HL-60 (cell line): Measurements from ENCODE around the gene ZFY.

Experiments
- DNase-seq, 2 experiments: peaks; one replicate each; pipeline ENCODE4 v3.0.0-alpha.2; 2010 to 2020; ENCODE audit warnings: low read depth in 1 of 2, low spot score in 1 of 2
- H3K27ac ChIP-seq: fragments of 250-450 bp; sonication (Bioruptor Pico); replicated peaks from 2 replicates; pipeline ENCODE4 v1.5.1; 2020; ENCODE audit warnings: mild to moderate bottlenecking, moderate library complexity
- H3K27me3 ChIP-seq: fragments of 250-450 bp; sonication (Bioruptor Pico); 2 replicates; pipeline ENCODE4 v1.5.1; 2021; ENCODE audit warnings: mild to moderate bottlenecking, moderate library complexity; ENCODE audit not compliant: insufficient read depth, poor library complexity, severe bottlenecking
- H3K4me3 ChIP-seq: replicated peaks from 2 replicates; pipeline ENCODE4 v1.5.1; 2011; ENCODE audit warnings: mild to moderate bottlenecking, control low read depth, low read length; ENCODE audit not compliant: insufficient read depth
- GABPA ChIP-seq: IDR thresholded peaks from 2 replicates; pipeline ENCODE4 v1.6.1; 2012; ENCODE audit warnings: low read depth
- POLR2AphosphoS5 ChIP-seq: IDR thresholded peaks from 2 replicates; pipeline ENCODE4 v1.6.1; 2012; ENCODE audit warnings: low read depth
- SPI1 ChIP-seq: IDR thresholded peaks from 2 replicates; pipeline ENCODE4 v1.6.1; 2012; ENCODE audit warnings: low read depth, mild to moderate bottlenecking, borderline replicate concordance
- TF ChIP-seq, protein P1 (sequence below): IDR thresholded peaks from one replicate; pipeline ENCODE4 v1.5.1; 2011; ENCODE audit warnings: low read length, control low read depth, inconsistent platforms; ENCODE audit not compliant: insufficient read depth
- TF ChIP-seq, protein P2 (sequence below): IDR thresholded peaks from 2 replicates; pipeline ENCODE4 v1.6.1; 2012; ENCODE audit warnings: low read depth; ENCODE audit not compliant: insufficient replicate concordance

The ZFY gene

GRCh38 chrY:2907356-2907755 is 27.8 kb upstream of the ZFY start:
- Histone ChIP-seq H3K27ac (no peak overlapping the region), H3K4me3 (no peak overlapping the region), H3K27me3 (no peaks in the 10 kb centered on the region)
- no peak for DNase-seq
- TF ChIP-seq POLR2AphosphoS5 (no peak), GABPA (no peak), SPI1 (no peak)
- TF ChIP-seq, protein P1, sequence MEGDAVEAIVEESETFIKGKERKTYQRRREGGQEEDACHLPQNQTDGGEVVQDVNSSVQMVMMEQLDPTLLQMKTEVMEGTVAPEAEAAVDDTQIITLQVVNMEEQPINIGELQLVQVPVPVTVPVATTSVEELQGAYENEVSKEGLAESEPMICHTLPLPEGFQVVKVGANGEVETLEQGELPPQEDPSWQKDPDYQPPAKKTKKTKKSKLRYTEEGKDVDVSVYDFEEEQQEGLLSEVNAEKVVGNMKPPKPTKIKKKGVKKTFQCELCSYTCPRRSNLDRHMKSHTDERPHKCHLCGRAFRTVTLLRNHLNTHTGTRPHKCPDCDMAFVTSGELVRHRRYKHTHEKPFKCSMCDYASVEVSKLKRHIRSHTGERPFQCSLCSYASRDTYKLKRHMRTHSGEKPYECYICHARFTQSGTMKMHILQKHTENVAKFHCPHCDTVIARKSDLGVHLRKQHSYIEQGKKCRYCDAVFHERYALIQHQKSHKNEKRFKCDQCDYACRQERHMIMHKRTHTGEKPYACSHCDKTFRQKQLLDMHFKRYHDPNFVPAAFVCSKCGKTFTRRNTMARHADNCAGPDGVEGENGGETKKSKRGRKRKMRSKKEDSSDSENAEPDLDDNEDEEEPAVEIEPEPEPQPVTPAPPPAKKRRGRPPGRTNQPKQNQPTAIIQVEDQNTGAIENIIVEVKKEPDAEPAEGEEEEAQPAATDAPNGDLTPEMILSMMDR: no peak
- TF ChIP-seq, protein P2, sequence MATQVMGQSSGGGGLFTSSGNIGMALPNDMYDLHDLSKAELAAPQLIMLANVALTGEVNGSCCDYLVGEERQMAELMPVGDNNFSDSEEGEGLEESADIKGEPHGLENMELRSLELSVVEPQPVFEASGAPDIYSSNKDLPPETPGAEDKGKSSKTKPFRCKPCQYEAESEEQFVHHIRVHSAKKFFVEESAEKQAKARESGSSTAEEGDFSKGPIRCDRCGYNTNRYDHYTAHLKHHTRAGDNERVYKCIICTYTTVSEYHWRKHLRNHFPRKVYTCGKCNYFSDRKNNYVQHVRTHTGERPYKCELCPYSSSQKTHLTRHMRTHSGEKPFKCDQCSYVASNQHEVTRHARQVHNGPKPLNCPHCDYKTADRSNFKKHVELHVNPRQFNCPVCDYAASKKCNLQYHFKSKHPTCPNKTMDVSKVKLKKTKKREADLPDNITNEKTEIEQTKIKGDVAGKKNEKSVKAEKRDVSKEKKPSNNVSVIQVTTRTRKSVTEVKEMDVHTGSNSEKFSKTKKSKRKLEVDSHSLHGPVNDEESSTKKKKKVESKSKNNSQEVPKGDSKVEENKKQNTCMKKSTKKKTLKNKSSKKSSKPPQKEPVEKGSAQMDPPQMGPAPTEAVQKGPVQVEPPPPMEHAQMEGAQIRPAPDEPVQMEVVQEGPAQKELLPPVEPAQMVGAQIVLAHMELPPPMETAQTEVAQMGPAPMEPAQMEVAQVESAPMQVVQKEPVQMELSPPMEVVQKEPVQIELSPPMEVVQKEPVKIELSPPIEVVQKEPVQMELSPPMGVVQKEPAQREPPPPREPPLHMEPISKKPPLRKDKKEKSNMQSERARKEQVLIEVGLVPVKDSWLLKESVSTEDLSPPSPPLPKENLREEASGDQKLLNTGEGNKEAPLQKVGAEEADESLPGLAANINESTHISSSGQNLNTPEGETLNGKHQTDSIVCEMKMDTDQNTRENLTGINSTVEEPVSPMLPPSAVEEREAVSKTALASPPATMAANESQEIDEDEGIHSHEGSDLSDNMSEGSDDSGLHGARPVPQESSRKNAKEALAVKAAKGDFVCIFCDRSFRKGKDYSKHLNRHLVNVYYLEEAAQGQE: no peak

- no peak for TF ChIP-seq GABPA
- TF ChIP-seq, protein P1: no peak
- Histone ChIP-seq H3K4me3 (no peak overlapping the region), H3K27me3 (no peaks in the 10 kb centered on the region), H3K27ac (no peak overlapping the region)
- no peak for DNase-seq
Measured at GRCh38 chrY:2913066-2913815, 21.9 kb upstream of the ZFY start.

- TF ChIP-seq SPI1 (no peak), GABPA (no peak), POLR2AphosphoS5 (no peak)
- TF ChIP-seq, protein P1: no peak
- TF ChIP-seq, protein P2: no peak
- Histone ChIP-seq H3K27me3 (no peaks in the 10 kb centered on the region), H3K4me3 (no peak overlapping the region), H3K27ac (no peak overlapping the region)
- DNase-seq: no peak
Measured at GRCh38 chrY:2934078-2934477, 1.1 kb upstream of the ZFY start.
